Measurements from ENCODE around the gene HOXA4. TPM values are rescaled to one million over a fixed set of nuclear protein-coding genes. Genes with fewer than 3 reads are reported as not detected.

The HOXA4 gene
- total and polyA plus RNA-seq, 2 of the 4 experiments (the other 2 are of a cell fraction) = 0.36 to 8.0 TPM

DNA sequence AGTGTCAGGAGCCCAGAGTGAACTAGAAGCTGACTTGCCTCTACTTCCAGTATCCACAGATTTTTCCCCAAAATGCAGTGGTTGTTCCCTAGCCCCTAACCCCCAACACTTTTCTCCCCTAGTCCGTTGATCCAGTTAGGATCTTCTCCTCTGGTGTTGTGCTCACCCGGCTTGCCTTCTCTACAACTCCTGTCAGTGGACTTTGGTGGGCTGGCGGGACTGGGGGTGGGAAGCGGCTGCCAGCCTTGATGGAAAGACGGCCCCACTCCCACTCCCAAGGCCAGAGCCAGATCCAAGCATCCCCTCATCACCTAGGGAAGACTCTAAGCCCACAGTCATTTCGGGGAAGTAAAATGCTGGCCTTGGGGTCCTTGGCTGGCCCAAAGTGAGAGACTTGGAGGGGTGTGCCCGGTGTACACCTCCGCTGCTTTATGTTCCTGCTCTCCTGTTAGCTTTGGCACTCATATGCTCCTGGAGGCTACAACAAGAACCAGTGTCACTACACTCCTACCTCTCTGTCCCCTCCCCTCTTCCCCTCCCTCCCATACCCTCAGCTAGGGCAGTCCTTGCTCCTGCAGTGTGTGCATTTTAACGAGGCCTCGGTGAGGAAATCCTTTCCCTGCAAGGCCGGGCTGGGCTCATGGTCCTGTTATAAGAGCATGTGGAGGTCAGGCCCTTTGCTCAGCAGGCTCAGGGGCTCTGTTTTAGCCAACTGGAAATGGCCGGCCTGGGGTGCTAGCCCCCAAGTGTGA, 44.5 kb upstream of the HOXA4 start (continued):
- TF ChIP-seq, protein P1, sequence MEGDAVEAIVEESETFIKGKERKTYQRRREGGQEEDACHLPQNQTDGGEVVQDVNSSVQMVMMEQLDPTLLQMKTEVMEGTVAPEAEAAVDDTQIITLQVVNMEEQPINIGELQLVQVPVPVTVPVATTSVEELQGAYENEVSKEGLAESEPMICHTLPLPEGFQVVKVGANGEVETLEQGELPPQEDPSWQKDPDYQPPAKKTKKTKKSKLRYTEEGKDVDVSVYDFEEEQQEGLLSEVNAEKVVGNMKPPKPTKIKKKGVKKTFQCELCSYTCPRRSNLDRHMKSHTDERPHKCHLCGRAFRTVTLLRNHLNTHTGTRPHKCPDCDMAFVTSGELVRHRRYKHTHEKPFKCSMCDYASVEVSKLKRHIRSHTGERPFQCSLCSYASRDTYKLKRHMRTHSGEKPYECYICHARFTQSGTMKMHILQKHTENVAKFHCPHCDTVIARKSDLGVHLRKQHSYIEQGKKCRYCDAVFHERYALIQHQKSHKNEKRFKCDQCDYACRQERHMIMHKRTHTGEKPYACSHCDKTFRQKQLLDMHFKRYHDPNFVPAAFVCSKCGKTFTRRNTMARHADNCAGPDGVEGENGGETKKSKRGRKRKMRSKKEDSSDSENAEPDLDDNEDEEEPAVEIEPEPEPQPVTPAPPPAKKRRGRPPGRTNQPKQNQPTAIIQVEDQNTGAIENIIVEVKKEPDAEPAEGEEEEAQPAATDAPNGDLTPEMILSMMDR (conservative IDR thresholded peaks at IDR 0.05; ENCODE audit: low read depth, low read length) = no peak

Measured in IMR-90 (cell line).